CD4-positive, alpha-beta T cell treated with Interleukin-4 for 1 hour (primary cell): Measurements from ENCODE around the gene SH3D19.
"Not testable (repeated sequence)": the region's sequence is repeated elsewhere in the genome, so short reads cannot be mapped to it uniquely, and the experiment has no call there.

Experiments used
- DNase-seq, 2 donors: peaks; one replicate each; pipeline ENCODE4 v3.0.0-alpha.2; 2020 to 2022

Gene SH3D19

DNA sequence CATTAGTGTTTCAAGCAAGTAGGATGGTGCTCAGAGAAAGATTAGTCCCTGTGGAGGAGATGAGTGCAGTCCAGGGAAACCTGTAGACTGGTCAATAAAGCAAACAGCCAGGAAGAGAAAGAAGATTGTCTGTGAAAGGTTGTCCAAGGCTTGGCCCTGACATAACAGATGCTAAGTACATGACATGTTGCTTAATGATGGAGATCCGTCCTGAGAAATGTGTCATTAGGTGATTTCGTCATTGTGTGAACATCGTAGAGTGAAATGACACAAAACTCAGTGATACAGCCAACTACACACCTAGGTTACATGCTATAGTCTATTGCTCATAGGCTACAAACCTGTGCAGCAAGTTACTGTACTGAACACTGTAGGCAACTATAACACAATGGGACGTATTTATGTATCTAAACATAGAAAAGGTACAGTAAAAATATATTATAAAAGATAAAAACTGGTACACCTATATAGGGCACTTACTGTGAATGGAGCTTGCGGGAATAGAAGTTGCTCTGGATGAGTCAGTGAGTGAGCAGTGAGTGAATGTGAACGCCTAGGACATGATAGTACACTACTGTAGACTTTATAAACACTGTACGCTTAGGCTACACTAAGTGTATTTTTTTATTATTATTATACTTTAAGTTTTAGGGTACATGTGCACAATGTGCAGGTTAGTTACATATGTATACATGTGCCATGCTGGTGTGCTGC lies 57.4 kb downstream of the SH3D19 start:
- DNase-seq: no peak

DNA sequence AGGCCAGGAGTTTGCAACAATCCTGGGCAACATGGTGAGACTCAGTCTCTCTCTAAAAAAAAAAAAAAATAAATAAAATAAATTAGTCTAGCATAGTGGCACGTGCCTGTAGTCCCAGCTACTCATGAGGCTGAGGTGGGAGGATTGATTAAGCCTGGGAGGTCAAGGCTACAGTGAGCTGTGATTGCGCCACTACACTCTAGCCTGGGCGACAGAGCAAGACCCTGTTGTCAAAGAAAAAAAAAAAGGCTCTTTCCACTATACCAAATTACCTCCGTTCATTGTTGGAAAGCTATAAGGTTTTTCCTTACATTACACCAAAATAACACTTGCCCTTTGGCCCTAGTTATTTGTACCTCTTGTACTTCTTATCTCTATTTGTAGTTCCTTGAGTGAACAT lies 58.3 kb downstream of the SH3D19 start:
- DNase-seq: no peak

- DNase-seq: no peak
Observed at GRCh38 chr4:151266497-151266896, 58.9 kb downstream of the SH3D19 start.

DNA sequence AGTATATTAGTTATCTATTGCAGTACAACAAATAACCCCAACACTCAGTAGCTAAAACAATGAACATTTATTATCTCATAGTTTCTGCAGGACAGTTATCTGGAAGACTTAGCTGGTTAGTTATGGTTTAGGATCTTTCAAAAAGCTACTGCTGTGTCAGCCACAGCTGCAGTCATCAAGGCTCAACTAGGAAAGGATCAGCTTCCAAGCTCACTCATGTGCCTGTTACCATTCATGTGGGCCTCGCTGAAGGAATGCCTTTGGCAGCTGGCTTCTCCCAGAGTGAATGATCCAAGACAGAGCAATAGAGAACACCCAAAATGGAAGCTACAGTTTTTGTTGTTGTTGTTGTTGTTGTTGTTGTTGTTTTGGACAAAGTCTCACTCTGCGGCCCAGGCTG lies 62.0 kb downstream of the SH3D19 start:
- DNase-seq: no peak

- DNase-seq: no peak
Observed at GRCh38 chr4:151260526-151260925, 64.9 kb downstream of the SH3D19 start.

DNA sequence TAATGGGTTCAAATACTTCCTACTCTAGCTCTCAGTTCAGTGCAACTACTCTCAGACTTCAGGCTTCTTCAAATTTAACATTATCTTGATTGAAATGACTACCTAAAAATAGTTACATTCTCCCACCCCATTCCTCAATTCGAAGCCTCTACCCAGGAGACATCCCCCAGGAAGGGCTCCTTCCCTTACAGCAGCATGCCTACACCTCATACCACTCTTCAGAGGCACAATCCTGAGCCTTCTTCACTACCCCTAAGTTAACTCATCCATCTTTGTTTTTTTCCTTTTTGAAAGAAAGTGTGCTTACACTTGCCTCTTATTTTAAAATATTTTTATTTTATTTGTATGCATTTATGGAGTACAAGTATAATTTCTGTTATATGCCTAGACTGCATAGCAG lies 65.7 kb downstream of the SH3D19 start:
- DNase-seq: no peak

- no peak for DNase-seq
Observed at GRCh38 chr4:151257704-151258103, 67.7 kb downstream of the SH3D19 start.

- DNase-seq: no peak
Observed at GRCh38 chr4:151256134-151256533, 69.3 kb downstream of the SH3D19 start.

GRCh38 chr4:151255680-151256079 lies 69.7 kb downstream of the SH3D19 start:
- DNase-seq: not testable (repeated sequence)

DNA sequence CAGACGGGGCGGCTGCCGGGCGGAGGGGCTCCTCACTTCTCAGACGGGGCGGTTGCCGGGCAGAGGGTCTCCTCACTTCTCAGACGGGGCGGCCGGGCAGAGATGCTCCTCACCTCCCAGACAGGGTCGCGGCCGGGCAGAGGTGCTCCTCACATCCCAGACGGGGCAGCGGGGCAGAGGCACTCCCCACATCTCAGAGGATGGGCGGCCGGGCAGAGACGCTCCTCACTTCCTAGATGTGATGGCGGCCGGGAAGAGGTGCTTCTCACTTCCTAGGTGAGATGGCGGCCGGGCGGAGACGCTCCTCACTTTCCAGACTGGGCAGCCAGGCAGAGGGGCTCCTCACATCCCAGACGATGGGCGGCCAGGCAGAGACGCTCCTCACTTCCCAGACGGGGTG lies 70.2 kb downstream of the SH3D19 start:
- DNase-seq: not testable (repeated sequence)

DNA sequence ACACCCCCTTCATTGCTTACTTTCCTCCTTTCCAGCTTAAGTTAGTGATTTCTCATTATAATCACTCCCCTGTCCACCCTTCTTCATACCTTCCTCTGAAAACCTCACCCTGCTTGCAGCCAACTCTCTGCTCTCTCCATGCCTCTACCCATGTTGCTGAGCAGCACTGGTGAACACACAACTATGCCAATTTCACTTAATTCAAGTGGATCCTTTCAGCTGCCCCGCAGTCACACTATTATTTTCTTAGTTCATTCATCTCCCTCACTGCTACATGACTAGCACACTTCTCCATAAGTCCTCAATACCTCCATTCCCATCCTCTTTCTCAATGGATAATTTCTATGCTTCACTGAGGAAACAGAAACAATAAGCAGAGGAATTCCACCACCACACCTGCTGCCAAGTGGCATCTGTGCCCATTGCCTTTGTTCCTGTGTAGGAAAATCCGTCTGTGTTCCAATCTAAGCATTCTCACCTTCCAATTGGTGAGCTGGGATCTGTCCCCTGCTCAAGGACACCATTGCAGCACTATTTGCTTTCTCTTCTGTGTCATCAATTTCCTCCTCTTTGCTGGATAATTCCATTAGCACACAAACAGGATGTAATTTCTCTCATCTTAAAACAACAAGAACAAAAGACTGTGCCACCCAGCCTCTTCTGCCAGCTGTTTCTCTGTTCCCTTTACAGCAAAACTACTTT lies 73.7 kb downstream of the SH3D19 start:
- no peak for DNase-seq

- no peak for DNase-seq
Observed at GRCh38 chr4:151250706-151251105, 74.7 kb downstream of the SH3D19 start.

DNA sequence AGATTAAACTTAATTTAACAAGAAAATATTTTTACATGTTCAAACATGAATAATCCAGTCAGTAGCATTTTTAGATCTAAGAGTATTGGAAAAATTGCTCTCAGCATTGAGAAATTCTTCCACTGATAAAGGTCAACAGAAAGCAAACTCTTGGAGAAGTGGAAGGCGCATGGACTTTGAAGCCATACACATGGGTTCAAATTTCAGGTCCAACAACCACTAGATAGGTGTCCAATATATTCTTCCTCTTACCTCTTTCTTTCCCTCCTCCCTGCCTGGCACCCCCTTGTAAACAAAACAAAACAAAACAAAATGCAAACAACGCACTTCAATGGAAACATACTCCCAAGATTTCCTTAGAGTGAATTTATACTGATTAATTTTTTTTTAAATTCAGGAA lies 76.9 kb downstream of the SH3D19 start:
- DNase-seq: no peak

- DNase-seq: no peak
Observed at GRCh38 chr4:151247395-151247794, 78.0 kb downstream of the SH3D19 start.

GRCh38 chr4:151246742-151247141 lies 78.7 kb downstream of the SH3D19 start:
- no peak for DNase-seq

DNA sequence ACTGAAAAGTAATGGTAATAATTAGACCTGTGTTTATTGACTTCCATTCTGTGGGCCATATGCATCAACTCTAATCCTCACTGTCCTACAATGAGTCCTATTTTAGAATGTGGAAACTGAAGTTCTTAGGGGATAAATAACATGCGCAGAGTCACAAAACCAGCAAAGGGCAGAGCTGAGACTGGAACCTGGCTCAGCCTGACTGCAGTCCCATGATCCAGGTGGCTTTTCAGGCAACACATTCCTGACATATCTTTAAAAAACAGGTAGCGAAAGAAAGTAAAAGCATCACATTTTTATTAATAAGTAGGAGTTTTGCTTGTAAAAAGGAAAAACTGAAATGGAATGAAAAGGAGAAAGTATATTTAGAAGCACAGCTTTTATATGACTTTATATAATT lies 83.1 kb downstream of the SH3D19 start:
- no peak for DNase-seq

DNA sequence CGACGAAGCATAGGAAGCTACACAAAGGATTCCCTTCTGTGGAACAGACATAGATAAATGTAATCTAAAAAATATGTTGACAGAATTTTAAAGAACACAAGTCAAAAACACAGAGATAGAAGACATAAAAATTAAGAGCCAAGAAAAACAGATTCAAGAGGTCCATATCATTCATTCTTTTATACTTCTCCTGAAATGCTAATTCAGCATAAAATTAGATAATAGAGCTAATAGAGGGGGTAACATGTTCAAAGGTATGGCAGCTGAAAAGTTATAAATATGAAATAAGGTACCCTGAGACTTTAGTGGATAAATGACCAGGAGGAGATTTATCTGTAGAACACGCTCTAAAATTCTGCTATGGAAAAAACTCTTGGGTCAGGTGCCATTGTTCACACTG lies 85.8 kb downstream of the SH3D19 start:
- no peak for DNase-seq

DNA sequence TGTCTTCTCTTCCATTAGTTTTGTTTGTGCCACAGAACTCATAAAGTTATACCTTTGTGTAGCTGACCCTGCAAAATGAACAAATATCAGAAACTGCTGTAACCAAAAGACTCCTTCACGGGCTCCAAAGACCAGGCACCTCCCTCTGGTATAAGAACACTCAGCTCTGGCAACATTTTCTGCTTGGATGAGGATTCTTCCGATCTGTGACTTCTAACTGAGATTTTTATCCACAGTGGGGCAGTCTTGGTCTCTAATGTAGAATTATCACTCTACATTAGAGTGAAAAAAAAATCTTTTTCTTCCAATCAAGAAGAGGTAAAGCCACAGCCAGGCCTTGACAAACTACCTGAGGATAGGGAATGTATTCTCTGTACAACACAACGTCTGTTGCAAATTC lies 86.9 kb downstream of the SH3D19 start:
- DNase-seq: no peak

- DNase-seq: no peak
Observed at GRCh38 chr4:151236036-151236435, 89.4 kb downstream of the SH3D19 start.

- not testable (repeated sequence) for DNase-seq
Observed at GRCh38 chr4:151235373-151235772, 90.0 kb downstream of the SH3D19 start.

- no peak for DNase-seq
Observed at GRCh38 chr4:151233600-151233999, 91.8 kb downstream of the SH3D19 start.

DNA sequence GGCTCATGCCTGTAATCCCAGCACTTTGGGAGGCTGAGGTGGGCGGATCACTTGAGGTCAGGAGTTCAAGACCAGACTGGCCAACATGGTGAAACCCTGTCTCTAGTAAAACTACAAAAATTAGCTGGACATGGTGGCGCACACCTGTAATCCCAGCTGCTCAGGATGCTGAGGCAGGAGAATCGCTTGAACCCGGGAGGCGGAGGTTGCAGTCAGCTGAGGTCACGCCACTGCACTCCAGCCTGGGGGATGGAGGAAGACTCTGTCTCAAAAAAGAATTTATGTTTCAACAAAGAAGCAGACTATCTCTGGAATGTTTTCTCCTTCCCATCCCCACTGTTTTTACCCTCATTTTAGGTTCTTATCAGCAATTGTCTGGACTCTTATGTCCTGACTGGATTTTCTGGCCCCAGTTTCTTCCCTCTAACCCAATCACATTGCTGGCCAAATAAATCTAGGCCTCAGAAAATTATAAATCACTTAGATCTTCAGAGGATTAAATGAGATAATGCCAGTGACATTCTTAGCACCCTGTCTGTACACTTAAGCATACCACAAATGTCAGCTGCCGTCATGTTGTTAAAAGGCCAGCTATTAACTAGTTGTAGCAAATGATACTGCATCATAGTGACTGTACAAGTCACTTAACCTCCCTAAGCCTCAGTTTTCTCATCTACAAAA lies 93.3 kb downstream of the SH3D19 start:
- no peak for DNase-seq

DNA sequence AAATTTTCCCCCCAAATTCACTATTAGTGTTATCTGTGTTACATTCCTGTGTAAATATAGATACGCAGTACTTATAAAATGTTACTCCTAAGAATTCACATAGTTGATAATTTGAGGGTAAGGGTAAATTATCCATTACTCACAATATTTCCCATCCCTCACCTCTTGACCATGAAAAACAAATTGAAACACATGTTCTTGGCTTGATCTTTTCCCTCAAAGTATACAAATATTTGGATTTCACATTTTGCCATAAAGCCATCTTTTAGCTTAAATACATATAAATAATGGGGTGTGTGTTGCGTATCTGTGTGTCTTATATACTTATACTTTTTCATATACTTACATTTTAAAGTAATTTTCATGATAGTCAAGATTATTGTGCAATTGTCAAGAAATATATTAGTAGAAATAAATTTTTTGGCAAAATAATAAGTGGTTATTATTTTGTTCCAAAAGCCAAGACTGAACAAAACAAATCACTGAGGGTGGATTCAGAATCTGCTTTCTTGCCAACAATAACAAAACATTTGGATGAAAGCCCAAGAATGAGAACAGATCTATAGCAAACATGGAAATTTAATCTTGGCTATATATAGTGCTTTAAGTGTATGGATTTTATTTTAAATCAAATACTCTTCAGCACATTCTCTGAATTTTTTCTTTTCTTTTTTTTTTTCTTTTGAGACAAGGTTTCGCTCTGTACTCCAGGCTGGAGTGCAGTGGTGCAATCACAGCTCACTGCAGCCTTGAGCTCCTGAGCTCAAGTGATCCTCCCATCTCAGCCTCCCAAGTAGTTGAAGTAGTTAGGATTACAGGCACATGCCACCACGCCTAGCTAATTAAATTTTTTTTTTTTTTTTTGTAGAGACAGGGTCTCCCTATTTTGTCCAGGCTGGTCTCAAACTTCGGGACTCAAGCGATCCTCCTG lies 97.0 kb downstream of the SH3D19 start:
- DNase-seq: no peak
